Adrenal gland (tissue), 5 donors: ENCODE data around the gene CEP164.

Experiments used
- CTCF ChIP-seq, 6 experiments: fragments of 450-650 bp in 4 of 6; fragments of 200-600 bp in 2 of 6; sonication (generic) in 1 of 6; IDR thresholded peaks; 1 replicate in 5 of 6; 2 replicates in 1 of 6; pipeline versions ENCODE4 v1.5.1 to v1.8.0; 2016 to 2021; ENCODE audit warnings: antibody characterized with exemption in 6 of 6, mild to moderate bottlenecking in 2 of 6, moderate library complexity in 1 of 6
- POLR2A ChIP-seq, 2 donors: fragments of 450-650 bp; IDR thresholded peaks; one replicate each; pipeline ENCODE4 v1.6.1; 2017; ENCODE audit warnings: antibody characterized with exemption in 2 of 2, mild to moderate bottlenecking in 2 of 2, moderate library complexity in 1 of 2
- donor health status: DM: no; HTN: no; CAD: no.

GRCh38 chr11:117378976-117379865 lies 51.6 kb downstream of the CEP164 start:
- TF ChIP-seq POLR2A (IDR thresholded peaks at IDR 0.05) (no peak), CTCF (IDR thresholded peaks at IDR 0.05) (no peak)
